Large intestine (tissue), 12 donors: Measurements from ENCODE around the gene NHLRC3. TPM values are rescaled to one million over a fixed set of nuclear protein-coding genes. Genes with fewer than 3 reads are reported as not detected.
"Not testable (repeated sequence)": the region's sequence is repeated elsewhere in the genome, so short reads cannot be mapped to it uniquely, and the experiment has no call there.

Experiments
- DNase-seq, 2 donors: peaks; one replicate each; pipeline versions ENCODE4 v3.0.0 to v3.0.0-alpha.2; 2013
- H3K27ac ChIP-seq: one replicate; pipeline ENCODE4 v1.5.1; 2013; ENCODE audit warnings: low read length
- H3K27me3 ChIP-seq: 2 replicates; pipeline ENCODE4 v1.6.1; 2013; ENCODE audit warnings: low read length; ENCODE audit not compliant: control insufficient read depth, insufficient read depth
- H3K36me3 ChIP-seq: 2 replicates; pipeline ENCODE4 v1.6.1; 2013; ENCODE audit warnings: low read length; ENCODE audit not compliant: control insufficient read depth, insufficient read depth
- H3K4me1 ChIP-seq: one replicate; pipeline ENCODE4 v1.6.1; 2013; ENCODE audit warnings: low read length; ENCODE audit not compliant: control insufficient read depth, insufficient read depth
- H3K4me3 ChIP-seq: one replicate; pipeline ENCODE4 v1.5.1; 2013; ENCODE audit warnings: low read length
- H3K9me3 ChIP-seq: one replicate; pipeline ENCODE4 v1.6.1; 2013; ENCODE audit warnings: mild to moderate bottlenecking, low read depth, low read length, moderate library complexity; ENCODE audit not compliant: control insufficient read depth
- WGBS: methylation state at CpG from one replicate; pipeline ENCODE4 v1.1.5; 2013; ENCODE audit warnings: low lambda C conversion rate; ENCODE audit not compliant: insufficient coverage; 5-methylcytosine and 5-hydroxymethylcytosine counted together
- long read RNA-seq, 11 donors: transcript quantifications; one replicate each; lab custom pipeline, GENCODE V29; 2026
- polyA plus RNA-seq: library from polyadenylated mRNA; unstranded; fragments of 120-200 nt; gene quantifications from one replicate; pipeline ENCODE4 v1.2.1, GENCODE V29; 2013

Gene NHLRC3
- 80.7 TPM for polyA plus RNA-seq
- long read RNA-seq, donor 1, partial matches to known transcripts: 0 of 7 reads
- long read RNA-seq, donor 1, other reads (novel, unspliced or antisense): 0 of 7 reads
- long read RNA-seq, donor 2, transcript NHLRC3-202 (7 exons, 3,549 nt): major isoform, 7 of 10 reads
- long read RNA-seq, donor 2, partial matches to known transcripts: 0 of 10 reads
- long read RNA-seq, donor 2, other reads (novel, unspliced or antisense): 0 of 10 reads
- long read RNA-seq, donor 3: 0 reads
- long read RNA-seq, donor 4, partial matches to known transcripts: 0 of 1 reads
- long read RNA-seq, donor 4, other reads (novel, unspliced or antisense): 0 of 1 reads
- long read RNA-seq, donor 5, partial matches to known transcripts: 0 of 2 reads
- long read RNA-seq, donor 5, other reads (novel, unspliced or antisense): 0 of 2 reads
- long read RNA-seq, donor 6, partial matches to known transcripts: 7 of 11 reads
- long read RNA-seq, donor 6, other reads (novel, unspliced or antisense): 0 of 11 reads
- long read RNA-seq, donor 7, partial matches to known transcripts: 0 of 3 reads
- long read RNA-seq, donor 7, other reads (novel, unspliced or antisense): 0 of 3 reads
- long read RNA-seq, donor 8, transcript NHLRC3-202 (7 exons, 3,549 nt): major isoform, 7 of 49 reads
- long read RNA-seq, donor 8, partial matches to known transcripts: 37 of 49 reads
- long read RNA-seq, donor 8, other reads (novel, unspliced or antisense): 0 of 49 reads
- long read RNA-seq, donor 9, transcript NHLRC3-201 (6 exons, 3,275 nt): major isoform, 7 of 15 reads
- long read RNA-seq, donor 9, partial matches to known transcripts: 6 of 15 reads
- long read RNA-seq, donor 9, other reads (novel, unspliced or antisense): 0 of 15 reads
- long read RNA-seq, donor 10, partial matches to known transcripts: 47 of 52 reads
- long read RNA-seq, donor 10, other reads (novel, unspliced or antisense): 0 of 52 reads
- long read RNA-seq, donor 11, transcript NHLRC3-201 (6 exons, 3,275 nt): major isoform, 6 of 15 reads
- long read RNA-seq, donor 11, partial matches to known transcripts: 5 of 15 reads
- long read RNA-seq, donor 11, other reads (novel, unspliced or antisense): 0 of 15 reads

GRCh38 chr13:39037880-39038568 lies at the start of gene NHLRC3, which contains the start of gene PROSER1:
NHLRC3 (plus strand) TSS chr13:39038456; CDS start chr13:39038640, 184 bp downstream.
PROSER1 (minus strand) TSS chr13:39038089; CDS start chr13:39037242, 847 bp downstream.
- Histone ChIP-seq H3K4me3 (peak within 1 kb of the TSS; percentile 93), H3K27ac (peak within 1 kb of the TSS; percentile 90), H3K9me3 (peaks cover 4% of the 10 kb centered on the region), H3K36me3 (peaks cover 2% of the 10 kb centered on the region), H3K4me1 (peaks cover 5% of the 10 kb centered on the region), H3K27me3 (no peaks in the 10 kb centered on the region)
- peak; percentile 95 to 98 for DNase-seq
- no CpG with 5 or more reads among the region's 41 CpGs for WGBS

GRCh38 chr13:38990693-38991092 lies 47.6 kb upstream of the NHLRC3 start, which contains the start of gene STOML3:
STOML3 (minus strand) TSS chr13:38990831; CDS start chr13:38990721, 110 bp downstream.
- Histone ChIP-seq H3K27me3 (no peaks in the 10 kb centered on the region), H3K36me3 (no peaks in the 10 kb centered on the region), H3K9me3 (no peaks in the 10 kb centered on the region), H3K27ac (no peak within 1 kb of the TSS), H3K4me1 (no peaks in the 10 kb centered on the region), H3K4me3 (no peak within 1 kb of the TSS)
- DNase-seq: no peak

DNA sequence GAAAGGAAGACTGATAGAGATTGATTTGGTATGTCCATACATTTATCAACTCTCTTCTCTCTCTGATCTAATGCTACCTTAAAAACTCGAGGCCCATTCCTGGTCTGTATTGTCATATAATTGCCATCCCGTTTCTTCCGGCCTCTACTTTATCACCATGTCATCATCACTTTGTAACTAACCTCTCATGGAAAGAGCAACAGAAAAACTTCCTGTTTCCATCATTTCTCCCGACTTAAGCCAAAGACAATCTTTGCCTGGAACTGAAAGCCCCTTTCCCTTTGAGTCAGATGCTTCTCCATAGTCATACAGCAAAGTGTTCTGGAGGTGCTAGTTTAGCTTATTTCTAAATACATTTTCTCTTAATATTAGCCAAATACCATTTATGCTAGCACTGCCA lies 44.9 kb upstream of the NHLRC3 start:
- WGBS: no CpG with 5 or more reads among the region's 4 CpGs

GRCh38 chr13:38998739-38999138 lies 39.5 kb upstream of the NHLRC3 start:
- H3K9me3 ChIP-seq: no peaks in the 10 kb centered on the region
- DNase-seq: no peak
- H3K36me3 ChIP-seq: no peaks in the 10 kb centered on the region
- WGBS: no CpG with 5 or more reads among the region's 3 CpGs
- H3K27ac ChIP-seq: no peak overlapping the region
- no peak overlapping the region for H3K4me3 ChIP-seq
- H3K27me3 ChIP-seq: no peaks in the 10 kb centered on the region
- H3K4me1 ChIP-seq: no peaks in the 10 kb centered on the region

More for the DNA sequence above, 44.9 kb upstream of the NHLRC3 start:
- H3K27me3 ChIP-seq: no peaks in the 10 kb centered on the region
- no peak for DNase-seq
- H3K36me3 ChIP-seq: no peaks in the 10 kb centered on the region
- no peaks in the 10 kb centered on the region for H3K4me1 ChIP-seq
- no peaks in the 10 kb centered on the region for H3K9me3 ChIP-seq
- no peak overlapping the region for H3K4me3 ChIP-seq
- H3K27ac ChIP-seq: no peak overlapping the region

DNA sequence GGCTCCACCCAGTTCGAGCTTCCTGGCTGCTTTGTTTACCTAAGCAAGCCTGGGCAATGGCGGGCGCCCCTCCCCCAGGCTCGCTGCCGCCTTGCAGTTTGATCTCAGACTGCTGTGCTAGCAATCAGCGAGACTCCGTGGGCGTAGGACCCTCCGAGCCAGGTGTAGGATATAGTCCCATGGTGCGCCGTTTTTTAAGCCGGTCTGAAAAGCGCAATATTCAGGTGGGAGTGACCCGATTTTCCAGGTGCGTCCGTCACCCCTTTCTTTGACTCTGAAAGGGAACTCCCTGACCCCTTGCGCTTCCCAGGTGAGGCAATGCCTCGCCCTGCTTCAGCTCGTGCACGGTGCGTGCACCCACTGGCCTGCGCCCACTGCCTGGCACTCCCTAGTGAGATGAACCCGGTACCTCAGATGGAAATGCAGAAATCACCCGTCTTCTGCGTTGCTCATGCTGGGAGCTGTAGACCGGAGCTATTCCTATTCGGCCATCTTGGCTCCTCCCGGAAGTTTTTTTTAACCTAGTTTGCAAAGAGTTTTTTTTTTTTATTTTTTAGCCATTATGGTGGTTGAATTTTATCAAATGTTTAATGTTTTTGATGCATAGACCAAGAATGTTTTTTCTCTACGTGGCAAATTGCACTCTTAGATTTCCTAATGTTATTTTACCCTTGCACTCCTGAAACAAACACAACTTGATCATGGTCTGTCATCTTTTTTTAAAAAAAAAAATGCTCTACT lies 31.7 kb upstream of the NHLRC3 start:
- H3K36me3 ChIP-seq, H3K9me3 ChIP-seq, H3K4me1 ChIP-seq, H3K27me3 ChIP-seq, DNase-seq, H3K4me3 ChIP-seq, H3K27ac ChIP-seq: not testable (repeated sequence)
- WGBS: 89% methylated on average over 3 of the region's 29 CpGs

DNA sequence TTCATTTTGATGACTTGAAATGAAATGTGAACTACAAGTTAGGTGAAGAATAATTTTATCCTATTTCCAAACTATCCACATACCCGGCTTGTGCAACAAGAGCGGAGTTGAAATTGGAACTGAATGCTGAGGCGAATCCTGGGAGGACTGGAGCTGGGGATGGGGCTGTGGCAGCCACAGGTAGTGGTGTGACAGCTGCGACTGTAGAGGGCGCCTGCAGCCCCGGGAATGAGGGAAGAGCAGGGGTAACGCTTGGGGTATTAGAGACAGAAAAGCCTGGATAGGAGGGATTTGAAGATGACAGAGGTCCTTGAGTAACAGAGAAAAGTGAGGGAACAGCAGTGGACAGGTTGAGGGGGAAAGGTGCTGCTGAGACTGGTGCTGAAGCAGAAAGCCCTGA lies 25.6 kb upstream of the NHLRC3 start:
- Histone ChIP-seq H3K36me3 (peaks cover 47% of the 10 kb centered on the region), H3K9me3 (no peaks in the 10 kb centered on the region), H3K27ac (no peak overlapping the region), H3K27me3 (no peaks in the 10 kb centered on the region), H3K4me3 (no peak overlapping the region), H3K4me1 (peaks cover 3% of the 10 kb centered on the region)
- WGBS: 67% methylated on average over 4 of the region's 7 CpGs
- DNase-seq: no peak

GRCh38 chr13:39013462-39013861 lies 24.8 kb upstream of the NHLRC3 start:
- WGBS: 76% methylated on average over 3 of the region's 5 CpGs
- Histone ChIP-seq H3K36me3 (peaks cover 53% of the 10 kb centered on the region), H3K9me3 (no peaks in the 10 kb centered on the region), H3K4me1 (peaks cover 3% of the 10 kb centered on the region), H3K27ac (no peak overlapping the region), H3K4me3 (no peak overlapping the region), H3K27me3 (no peaks in the 10 kb centered on the region)
- no peak for DNase-seq

DNA sequence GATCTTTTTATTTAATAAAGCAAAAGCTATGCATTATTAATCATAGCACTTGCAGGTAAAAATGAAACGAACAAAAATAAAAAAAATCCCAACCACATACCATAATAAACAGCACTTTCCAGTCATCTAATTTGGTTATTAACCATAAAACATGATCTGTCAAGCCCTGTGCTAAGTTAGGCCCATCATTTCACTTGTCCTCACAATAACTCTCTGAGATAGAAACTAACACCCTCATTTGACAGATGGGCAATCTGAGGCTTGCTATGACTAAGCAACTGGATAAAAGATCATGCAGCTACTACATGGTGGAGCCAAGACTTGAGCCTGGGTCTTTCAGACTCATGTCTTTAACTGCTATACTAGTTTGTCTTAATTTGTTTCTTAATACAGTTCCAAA lies 22.2 kb upstream of the NHLRC3 start:
- Histone ChIP-seq H3K9me3 (no peaks in the 10 kb centered on the region), H3K36me3 (peaks cover 52% of the 10 kb centered on the region), H3K27me3 (no peaks in the 10 kb centered on the region), H3K4me1 (peaks cover 3% of the 10 kb centered on the region), H3K27ac (no peak overlapping the region), H3K4me3 (no peak overlapping the region)
- 86% methylated on average over 1 of the region's 1 CpG for WGBS
- no peak for DNase-seq

GRCh38 chr13:39016787-39017186 lies 21.5 kb upstream of the NHLRC3 start:
- peaks cover 54% of the 10 kb centered on the region for H3K36me3 ChIP-seq
- H3K27ac ChIP-seq: no peak overlapping the region
- H3K4me3 ChIP-seq: no peak overlapping the region
- DNase-seq: peak in 1 of 2 donors; percentile 17
- H3K27me3 ChIP-seq: no peaks in the 10 kb centered on the region
- H3K9me3 ChIP-seq: no peaks in the 10 kb centered on the region
- WGBS: no CpG with 5 or more reads among the region's 2 CpGs
- no peaks in the 10 kb centered on the region for H3K4me1 ChIP-seq
